Spinal cord (tissue), 10 donors: ENCODE results near the gene AKAP13. TPM values are rescaled to one million over a fixed set of nuclear protein-coding genes. Genes with fewer than 3 reads are reported as not detected.

Experiments used
- DNase-seq, 6 donors: peaks; one replicate each; pipeline versions ENCODE4 v3.0.0 to v3.0.0-alpha.2; 2013 to 2015; ENCODE audit warnings: low spot score in 6 of 6, low read depth in 4 of 6
- H3K27ac ChIP-seq: one replicate; pipeline ENCODE4 v1.5.1; 2013; ENCODE audit warnings: low read depth, low read length, control low read depth
- H3K27me3 ChIP-seq: one replicate; pipeline ENCODE4 v1.6.1; 2013; ENCODE audit warnings: low read length; ENCODE audit not compliant: control insufficient read depth, insufficient read depth
- H3K36me3 ChIP-seq: one replicate; pipeline ENCODE4 v1.6.1; 2013; ENCODE audit warnings: low read length; ENCODE audit not compliant: control insufficient read depth, insufficient read depth
- H3K4me1 ChIP-seq: one replicate; pipeline ENCODE4 v1.6.1; 2013; ENCODE audit warnings: low read length; ENCODE audit not compliant: control insufficient read depth, insufficient read depth
- H3K4me3 ChIP-seq: one replicate; pipeline ENCODE4 v1.5.1; 2013; ENCODE audit warnings: low read depth, low read length, control low read depth
- H3K9me3 ChIP-seq: one replicate; pipeline ENCODE4 v1.6.1; 2013; ENCODE audit warnings: low read length; ENCODE audit not compliant: control insufficient read depth, insufficient read depth
- WGBS: methylation state at CpG from one replicate; pipeline ENCODE4 v1.1.5; 2013; ENCODE audit warnings: missing lambda C conversion rate; ENCODE audit not compliant: insufficient coverage; 5-methylcytosine and 5-hydroxymethylcytosine counted together
- polyA plus RNA-seq, 2 donors: library from polyadenylated mRNA; unstranded; fragments of 120-200 nt; gene quantifications; one replicate each; pipeline ENCODE4 v1.2.1, GENCODE V29; 2013; ENCODE audit not compliant: insufficient read length in 2 of 2
- total RNA-seq, 2 donors: library from RNA; depleted of rRNA in 1 of 2; stranded (reverse); fragments of 120-200 nt in 1 of 2; fragments of >200 nt in 1 of 2; gene quantifications; one replicate each; pipeline versions ENCODE4 v1.2.3 to v1.2.4, GENCODE V29; 2013 to 2014
- donor health status: healthy.

AKAP13 gene
- total and polyA plus RNA-seq, 4 donors, result 52.5 to 114 (median 89.2) TPM

DNA sequence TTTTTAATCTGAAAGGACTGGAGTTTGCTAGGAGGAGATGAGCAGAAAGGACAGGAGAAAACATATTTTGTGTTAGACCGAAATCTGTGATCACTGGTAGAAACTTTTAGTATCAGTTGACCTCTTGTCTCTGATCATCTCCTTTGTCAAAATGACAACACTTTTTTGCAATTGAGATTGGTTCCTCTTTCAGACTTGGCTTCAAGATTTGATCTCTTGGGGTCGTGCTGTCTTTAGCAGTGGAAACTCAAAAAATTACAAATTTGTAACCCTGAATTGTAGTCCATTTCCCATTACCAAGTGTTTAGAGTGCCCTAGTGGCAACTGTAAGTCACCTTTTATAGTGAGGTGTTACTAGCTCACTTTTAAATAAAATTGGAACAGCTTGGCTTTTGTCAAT lies 306.9 kb downstream of the AKAP13 start:
- DNase-seq, result no peak
- WGBS, result no CpG with 5 or more reads among the region's 2 CpGs
- H3K9me3 ChIP-seq, result no peaks in the 10 kb centered on the region
- no peak overlapping the region for H3K4me3 ChIP-seq
- peaks cover 13% of the 10 kb centered on the region for H3K36me3 ChIP-seq
- H3K4me1 ChIP-seq, result peaks cover 6% of the 10 kb centered on the region
- H3K27ac ChIP-seq, result no peak overlapping the region
- H3K27me3 ChIP-seq, result no peaks in the 10 kb centered on the region

- Histone ChIP-seq H3K4me3 (no peak overlapping the region), H3K27ac (no peak overlapping the region), H3K27me3 (no peaks in the 10 kb centered on the region), H3K9me3 (no peaks in the 10 kb centered on the region), H3K36me3 (peaks cover 8% of the 10 kb centered on the region), H3K4me1 (peaks cover 6% of the 10 kb centered on the region)
- 60% methylated on average over 1 of the region's 3 CpGs for WGBS
- no peak for DNase-seq
Measured at GRCh38 chr15:85688711-85689110, 308.3 kb downstream of the AKAP13 start.

- no CpG with 5 or more reads among the region's 9 CpGs for WGBS
- peak; percentile 29 to 87 (median 58) for DNase-seq
- H3K4me3 ChIP-seq, result peak overlapping the region; percentile 51
- peak overlapping the region; percentile 81 for H3K27ac ChIP-seq
- H3K36me3 ChIP-seq, result peaks cover 6% of the 10 kb centered on the region
- H3K27me3 ChIP-seq, result no peaks in the 10 kb centered on the region
- no peaks in the 10 kb centered on the region for H3K9me3 ChIP-seq
- H3K4me1 ChIP-seq, result peaks cover 6% of the 10 kb centered on the region
Measured at GRCh38 chr15:85689729-85690128, 309.3 kb downstream of the AKAP13 start.

- H3K9me3 ChIP-seq, result no peaks in the 10 kb centered on the region
- H3K4me1 ChIP-seq, result peaks cover 6% of the 10 kb centered on the region
- H3K36me3 ChIP-seq, result peaks cover 5% of the 10 kb centered on the region
- H3K27ac ChIP-seq, result no peak overlapping the region
- WGBS, result no CpG with 5 or more reads among the region's 4 CpGs
- peak in 2 of 6 donors; percentile 32 to 55 for DNase-seq
- H3K27me3 ChIP-seq, result no peaks in the 10 kb centered on the region
- H3K4me3 ChIP-seq, result no peak overlapping the region
Measured at GRCh38 chr15:85690561-85691231, 310.3 kb downstream of the AKAP13 start.

- no peaks in the 10 kb centered on the region for H3K9me3 ChIP-seq
- H3K27me3 ChIP-seq, result no peaks in the 10 kb centered on the region
- peaks cover 6% of the 10 kb centered on the region for H3K4me1 ChIP-seq
- peaks cover 5% of the 10 kb centered on the region for H3K36me3 ChIP-seq
- H3K4me3 ChIP-seq, result no peak overlapping the region
- H3K27ac ChIP-seq, result no peak overlapping the region
- WGBS, result 100% methylated on average over 3 of the region's 6 CpGs
- no peak for DNase-seq
Measured at GRCh38 chr15:85691350-85692240, 311.2 kb downstream of the AKAP13 start.

GRCh38 chr15:85692321-85692720 lies 311.9 kb downstream of the AKAP13 start:
- no CpG with 5 or more reads among the region's 6 CpGs for WGBS
- Histone ChIP-seq H3K27ac (no peak overlapping the region), H3K36me3 (peaks cover 5% of the 10 kb centered on the region), H3K4me1 (peaks cover 6% of the 10 kb centered on the region), H3K4me3 (no peak overlapping the region), H3K9me3 (no peaks in the 10 kb centered on the region), H3K27me3 (no peaks in the 10 kb centered on the region)
- no peak for DNase-seq

DNA sequence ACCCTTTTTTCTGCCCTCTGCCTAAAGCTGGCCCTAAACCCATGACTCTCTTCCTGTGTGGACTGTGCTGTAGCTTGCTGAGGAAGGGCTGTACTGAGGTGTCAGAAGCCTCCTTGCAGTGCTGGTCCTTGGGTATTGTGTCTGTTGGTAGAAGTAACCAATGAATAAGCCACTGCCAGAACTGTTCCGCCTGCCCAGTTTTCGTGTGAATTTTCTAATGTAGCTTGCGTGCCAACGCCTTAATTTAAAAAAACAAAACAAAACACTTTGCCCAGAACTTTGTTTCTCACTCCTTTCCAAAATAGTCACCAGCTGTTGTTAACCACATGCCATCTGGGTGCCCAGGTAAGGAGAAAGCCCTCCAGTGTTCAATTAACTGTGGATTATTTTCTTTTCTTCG lies 312.5 kb downstream of the AKAP13 start:
- WGBS, result 94% methylated on average over 3 of the region's 5 CpGs
- DNase-seq, result no peak
- peaks cover 6% of the 10 kb centered on the region for H3K4me1 ChIP-seq

GRCh38 chr15:85693277-85693676 lies 312.9 kb downstream of the AKAP13 start:
- no peak overlapping the region for H3K4me3 ChIP-seq
- no peak for DNase-seq
- H3K27me3 ChIP-seq, result no peaks in the 10 kb centered on the region
- no peaks in the 10 kb centered on the region for H3K9me3 ChIP-seq
- WGBS, result no CpG with 5 or more reads among the region's 2 CpGs
- no peak overlapping the region for H3K27ac ChIP-seq
- H3K36me3 ChIP-seq, result peaks cover 5% of the 10 kb centered on the region
- peaks cover 6% of the 10 kb centered on the region for H3K4me1 ChIP-seq

More for the DNA sequence above, 312.5 kb downstream of the AKAP13 start:
- Histone ChIP-seq H3K27me3 (no peaks in the 10 kb centered on the region), H3K27ac (no peak overlapping the region), H3K9me3 (no peaks in the 10 kb centered on the region), H3K36me3 (peaks cover 5% of the 10 kb centered on the region), H3K4me3 (no peak overlapping the region)

DNA sequence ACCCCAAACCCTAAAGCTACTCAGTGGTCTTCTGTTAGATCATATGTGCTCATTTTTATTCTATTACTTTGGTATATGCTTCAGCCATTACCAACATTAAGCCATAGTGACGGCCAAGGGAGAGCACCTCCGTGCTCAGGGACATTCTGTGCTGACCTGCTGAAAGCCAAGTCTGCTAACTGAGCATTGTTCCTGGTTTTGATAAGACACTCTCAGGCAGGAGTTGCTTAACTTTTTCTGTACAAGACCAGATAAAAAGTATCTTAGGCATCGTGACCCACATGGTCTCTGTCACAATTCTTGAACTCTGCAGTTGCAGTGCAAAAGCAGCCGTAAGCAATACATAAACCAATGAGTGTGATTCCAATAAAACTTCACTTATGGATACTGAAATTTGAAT lies 313.7 kb downstream of the AKAP13 start:
- Histone ChIP-seq H3K9me3 (no peaks in the 10 kb centered on the region), H3K27ac (no peak overlapping the region), H3K36me3 (peaks cover 5% of the 10 kb centered on the region), H3K27me3 (no peaks in the 10 kb centered on the region), H3K4me3 (no peak overlapping the region), H3K4me1 (peaks cover 6% of the 10 kb centered on the region)
- WGBS, result 90% methylated on average over 2 of the region's 4 CpGs
- DNase-seq, result no peak
